NCI-H2196 (cell line): ENCODE measurements around the gene CATSPER1.
"Not testable (repeated sequence)": the region's sequence is repeated elsewhere in the genome, so short reads cannot be mapped to it uniquely, and the experiment has no call there.

Source experiments
- DNase-seq: peaks from one replicate; lab custom pipeline; 2025; ENCODE audit not compliant: unreplicated experiment; lab: John Stamatoyannopoulos, UW

CATSPER1 gene

GRCh38 chr11:66051766-66052663, 25.7 kb upstream of the CATSPER1 start, which contains the start of gene SF3B2:
TSS of gene SF3B2 (plus strand) at chr11:66052364. CDS start at chr11:66052385, 21 bp downstream.
- peak; percentile 98 for DNase-seq

GRCh38 chr11:66051371-66051765, 25.1 kb upstream of the CATSPER1 start:
- DNase-seq = no peak

GRCh38 chr11:66050581-66051231, 24.4 kb upstream of the CATSPER1 start:
- DNase-seq = no peak

GRCh38 chr11:66048547-66049323, 22.5 kb upstream of the CATSPER1 start, which contains the start of gene GAL3ST3:
TSS of gene GAL3ST3 (minus strand) at chr11:66049161. CDS start at chr11:66045415, 3,746 bp downstream.
- DNase-seq = no peak

GRCh38 chr11:66047541-66048365, 21.5 kb upstream of the CATSPER1 start:
- no peak for DNase-seq

GRCh38 chr11:66046901-66047300, 20.6 kb upstream of the CATSPER1 start:
- DNase-seq = no peak

GRCh38 chr11:66045177-66045639, 18.9 kb upstream of the CATSPER1 start:
- DNase-seq = peak; percentile 87

GRCh38 chr11:66044757-66045156, 18.5 kb upstream of the CATSPER1 start:
- no peak for DNase-seq

- DNase-seq = no peak
These were observed 17.0 kb upstream of the CATSPER1 start for GRCh38 chr11:66042996-66043906.

GRCh38 chr11:66042227-66042995, 16.1 kb upstream of the CATSPER1 start:
- no peak for DNase-seq

GRCh38 chr11:66039765-66040164, 13.5 kb upstream of the CATSPER1 start:
- DNase-seq = no peak

- no peak for DNase-seq
These were observed 11.0 kb upstream of the CATSPER1 start for GRCh38 chr11:66037327-66037726.

GRCh38 chr11:66036334-66036710, 10.0 kb upstream of the CATSPER1 start:
- no peak for DNase-seq

GRCh38 chr11:66035653-66036333, 9.5 kb upstream of the CATSPER1 start:
- no peak for DNase-seq

- no peak for DNase-seq
These were observed 6.9 kb upstream of the CATSPER1 start for GRCh38 chr11:66032957-66033735.

- not testable (repeated sequence) for DNase-seq
These were observed 3.2 kb downstream of the CATSPER1 start for GRCh38 chr11:66023186-66023440.

GRCh38 chr11:66022401-66023185, 3.7 kb downstream of the CATSPER1 start:
- DNase-seq = peak; percentile 82
